K562 treated with DMSO at 1 percent for 48 hours (cell line): Measurements from ENCODE around the gene CXXC4. TPM values are rescaled to one million over a fixed set of nuclear protein-coding genes. Genes with fewer than 3 reads are reported as not detected.

ENCODE experiments used
- total RNA-seq: library from RNA; unstranded; fragments of 300-600 nt; gene quantifications from 2 replicates; pipeline ENCODE4 v1.2.3, GENCODE V29; 2022; ENCODE audit warnings: low replicate concordance; ENCODE audit errors: extremely low read depth

The CXXC4 gene
- total RNA-seq, result not detected in 2 replicates

DNA sequence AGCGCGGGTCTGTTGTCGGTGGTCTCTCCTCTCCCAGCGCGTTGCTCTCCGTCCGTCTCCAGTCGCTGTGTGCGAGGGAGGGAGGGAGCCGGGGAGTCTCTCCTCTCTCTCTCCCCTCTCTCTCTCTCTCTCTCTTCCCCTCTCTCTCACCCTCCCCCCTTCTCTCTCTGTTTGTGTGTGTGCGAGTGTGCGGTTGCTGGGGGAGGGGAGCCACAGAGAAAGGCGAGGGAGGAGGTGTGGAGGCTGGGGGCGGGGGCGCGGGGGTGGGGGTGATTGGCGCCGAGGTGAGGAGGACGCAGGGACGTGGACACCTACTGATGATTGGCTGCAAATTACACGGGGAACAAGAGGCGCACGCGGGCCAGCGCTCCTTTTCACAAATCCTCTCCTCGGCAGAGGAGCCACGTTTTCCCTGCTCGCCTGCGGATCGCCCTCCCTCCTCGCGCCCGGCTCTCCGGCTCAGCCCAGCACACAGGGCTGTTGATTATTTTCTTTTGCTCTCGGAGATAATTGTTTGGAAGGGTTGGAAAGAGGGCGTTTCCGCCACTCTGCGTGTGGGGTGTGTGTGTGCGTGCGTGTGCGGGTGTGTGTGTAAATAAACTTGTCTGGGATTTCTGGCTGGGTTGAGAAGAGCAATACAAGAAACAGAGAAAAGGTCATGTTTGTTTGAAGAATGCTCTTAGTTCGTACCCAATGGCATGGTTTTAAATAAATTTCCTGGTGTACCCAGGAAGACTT lies at the start of gene CXXC4:
TSS of gene CXXC4 (minus strand) at position 73 of the 738 bp plus-strand sequence. CDS start 3,092 bp downstream, outside the sequence.

